SJSA1 (cell line): Measurements from ENCODE around the gene VPS45. TPM values are rescaled to one million over a fixed set of nuclear protein-coding genes. Genes with fewer than 3 reads are reported as not detected.
"Not testable (repeated sequence)": the region's sequence is repeated elsewhere in the genome, so short reads cannot be mapped to it uniquely, and the experiment has no call there.

Experiments used
- DNase-seq, 2 experiments: peaks; one replicate each; pipeline ENCODE4 v3.0.0-alpha.2; 2015 to 2020; ENCODE audit warnings: low spot score in 2 of 2, low read depth in 1 of 2
- H3K27ac ChIP-seq: fragments of 250-450 bp; sonication (Bioruptor Pico); 2 replicates; pipeline ENCODE4 v1.5.1; 2020; ENCODE audit warnings: mild to moderate bottlenecking, moderate library complexity
- H3K27me3 ChIP-seq: fragments of 250-450 bp; sonication (Bioruptor Pico); replicated peaks from 2 replicates; pipeline ENCODE4 v1.5.1; 2020; ENCODE audit warnings: mild to moderate bottlenecking, moderate library complexity
- H3K36me3 ChIP-seq: fragments of 250-450 bp; sonication (Bioruptor Pico); 2 replicates; pipeline ENCODE4 v1.5.1; 2020; ENCODE audit warnings: mild to moderate bottlenecking
- H3K4me1 ChIP-seq: fragments of 250-450 bp; sonication (Bioruptor Pico); replicated peaks from 2 replicates; pipeline ENCODE4 v1.6.1; 2021; ENCODE audit warnings: mild to moderate bottlenecking
- H3K4me3 ChIP-seq: fragments of 250-450 bp; sonication (Bioruptor Pico); 2 replicates; pipeline ENCODE4 v1.5.1; 2020; ENCODE audit warnings: mild to moderate bottlenecking
- H3K9me3 ChIP-seq: fragments of 250-450 bp; sonication (Bioruptor Pico); replicated peaks from 2 replicates; pipeline ENCODE4 v1.5.1; 2020; ENCODE audit warnings: mild to moderate bottlenecking
- total RNA-seq: library from RNA; depleted of rRNA; stranded (reverse); fragments of >200 nt; shearing (Covaris generic); gene quantifications from 2 replicates; pipeline ENCODE4 v1.2.3, GENCODE V29; 2014

Gene VPS45
- total RNA-seq, 1 experiment from 2014 or later: 54.8 TPM

DNA sequence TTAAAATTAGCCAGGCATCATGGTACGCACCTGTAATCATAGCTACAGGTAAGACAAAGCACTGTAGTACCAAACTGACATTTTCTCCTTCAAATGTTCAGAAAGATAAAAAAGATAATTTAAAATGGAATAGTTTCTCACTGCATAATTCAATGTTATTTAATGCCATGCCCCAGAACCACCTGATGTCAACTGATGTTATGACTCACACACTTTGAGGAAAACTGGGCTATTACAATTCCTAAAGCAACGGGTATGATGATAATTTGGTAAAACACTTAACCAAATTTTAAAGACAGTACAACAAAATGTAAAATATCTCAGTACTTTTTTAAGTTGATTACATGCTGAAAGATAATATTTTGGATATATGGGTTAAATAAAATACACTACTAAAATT, 59.2 kb downstream of the VPS45 start:
- DNase-seq: no peak
- Histone ChIP-seq H3K4me1 (no peaks in the 10 kb centered on the region), H3K4me3 (no peak overlapping the region), H3K36me3 (peaks cover under 1% of the 10 kb centered on the region; the same call in 1 of the 2 replicates), H3K27ac (no peak overlapping the region), H3K27me3 (no peaks in the 10 kb centered on the region), H3K9me3 (no peaks in the 10 kb centered on the region)

DNA sequence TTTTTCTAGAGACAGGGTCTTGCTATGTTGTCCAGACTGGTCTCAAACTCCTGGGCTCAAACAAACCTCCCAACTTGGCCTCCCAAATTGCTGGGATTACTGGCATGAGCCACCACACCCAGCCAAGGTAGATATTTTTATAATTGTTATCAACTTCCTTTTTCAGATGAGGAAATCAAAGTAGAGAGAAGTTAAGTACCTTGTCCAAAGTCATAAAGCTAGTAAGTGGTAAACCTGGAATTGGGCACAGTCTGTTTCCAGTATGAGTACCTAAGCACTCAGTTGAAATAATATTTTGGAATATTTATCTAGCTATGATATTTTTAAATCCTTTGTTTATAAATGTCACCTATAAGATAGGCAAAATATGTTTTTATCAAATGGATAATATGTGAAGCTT, 59.9 kb downstream of the VPS45 start:
- Histone ChIP-seq H3K27ac (no peak overlapping the region), H3K36me3 (no peaks in the 10 kb centered on the region), H3K4me3 (no peak overlapping the region), H3K4me1 (no peaks in the 10 kb centered on the region), H3K9me3 (no peaks in the 10 kb centered on the region), H3K27me3 (no peaks in the 10 kb centered on the region)
- no peak for DNase-seq

DNA sequence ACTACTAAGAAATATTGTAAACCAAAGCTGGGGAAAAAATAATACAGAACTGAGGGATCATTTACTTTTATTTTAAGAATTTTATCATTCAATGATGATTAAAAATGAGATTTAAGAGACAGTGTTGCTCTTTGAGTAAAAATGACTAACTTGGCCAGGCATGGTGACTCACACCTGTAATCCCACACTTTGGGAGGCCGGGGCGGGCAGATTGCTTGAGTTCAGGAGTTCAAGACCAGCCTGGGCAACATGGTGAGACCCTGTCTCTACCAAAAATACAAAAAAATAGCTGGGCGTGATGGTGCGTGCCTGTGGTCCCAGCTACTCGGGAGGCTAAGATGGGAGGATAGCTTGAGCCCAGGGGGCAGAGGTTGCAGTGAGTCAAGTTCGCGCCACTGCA, 60.3 kb downstream of the VPS45 start:
- no peak overlapping the region for H3K27ac ChIP-seq

DNA sequence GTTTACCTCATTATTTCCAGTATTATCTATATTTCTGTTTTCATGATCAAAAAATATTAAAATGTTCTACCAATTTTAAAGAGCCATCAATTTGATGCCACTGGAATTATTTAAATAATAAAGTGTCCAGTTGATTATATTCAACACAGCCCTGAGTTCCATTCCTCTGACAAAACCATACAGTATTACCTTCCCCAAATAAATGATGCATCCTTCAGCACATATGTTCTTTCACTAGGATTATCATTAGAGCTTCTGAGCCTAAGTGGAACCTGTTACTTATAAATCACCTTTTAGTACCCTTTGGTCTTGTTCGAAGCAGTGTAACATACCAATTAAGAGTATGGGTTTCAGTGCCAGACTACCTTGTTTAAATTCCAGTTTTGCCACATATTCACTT, 64.8 kb downstream of the VPS45 start:
- Histone ChIP-seq H3K9me3 (no peaks in the 10 kb centered on the region), H3K4me3 (no peak overlapping the region)

More for the DNA sequence above, 60.3 kb downstream of the VPS45 start:
- no peak overlapping the region for H3K4me3 ChIP-seq
- H3K27me3 ChIP-seq: no peaks in the 10 kb centered on the region
- no peaks in the 10 kb centered on the region for H3K36me3 ChIP-seq
- H3K4me1 ChIP-seq: no peaks in the 10 kb centered on the region
- DNase-seq: no peak
- H3K9me3 ChIP-seq: no peaks in the 10 kb centered on the region

DNA sequence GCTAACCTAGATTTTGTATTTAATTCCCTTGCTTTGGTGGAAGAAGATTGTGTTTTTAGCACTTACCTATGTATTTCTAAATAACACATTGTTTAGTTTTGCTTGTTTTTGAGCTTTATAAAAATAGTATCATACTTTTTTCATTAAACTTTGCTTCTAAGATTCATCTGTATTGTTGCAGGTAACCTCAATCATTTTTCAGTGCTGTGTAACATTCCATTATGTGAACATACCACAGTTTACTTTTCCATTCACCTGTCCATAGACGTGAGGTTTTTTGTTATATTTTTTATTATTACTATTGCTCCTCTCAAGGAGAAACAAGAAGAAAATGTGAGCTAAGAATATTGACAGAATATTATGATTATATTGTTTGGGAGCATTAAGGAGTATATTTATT, 67.0 kb downstream of the VPS45 start:
- DNase-seq: no peak
- no peaks in the 10 kb centered on the region for H3K9me3 ChIP-seq
- no peak overlapping the region for H3K27ac ChIP-seq
- peaks cover 6% of the 10 kb centered on the region for H3K4me1 ChIP-seq
- no peaks in the 10 kb centered on the region for H3K27me3 ChIP-seq
- no peaks in the 10 kb centered on the region; the same call in none of the 2 replicates for H3K36me3 ChIP-seq
- no peak overlapping the region for H3K4me3 ChIP-seq

More for the DNA sequence above, 64.8 kb downstream of the VPS45 start:
- Histone ChIP-seq H3K36me3 (no peaks in the 10 kb centered on the region; the same call in none of the 2 replicates), H3K4me1 (peaks cover 6% of the 10 kb centered on the region), H3K27me3 (no peaks in the 10 kb centered on the region), H3K27ac (no peak overlapping the region)
- no peak for DNase-seq

DNA sequence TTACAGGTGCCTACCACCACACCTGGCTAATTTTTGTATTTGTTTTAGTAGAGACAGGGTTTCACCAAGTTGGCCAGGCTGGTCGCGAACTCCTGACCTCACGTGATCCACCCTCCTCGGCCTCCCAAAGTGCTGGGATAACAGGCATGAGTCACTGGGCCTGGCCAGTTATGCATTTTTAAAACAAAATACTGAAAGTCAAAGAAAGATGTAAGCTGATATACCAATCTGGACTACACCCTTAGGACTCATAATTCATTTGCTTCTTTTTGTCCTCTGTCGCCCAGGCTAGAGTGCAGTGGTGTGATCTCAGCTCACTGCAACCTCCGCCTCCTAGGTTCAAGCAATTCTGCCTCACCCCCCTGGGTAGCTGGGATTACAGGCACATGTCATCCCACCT, 67.8 kb downstream of the VPS45 start:
- not testable (repeated sequence) for H3K4me1 ChIP-seq, H3K4me3 ChIP-seq, H3K9me3 ChIP-seq, H3K27ac ChIP-seq, H3K27me3 ChIP-seq, DNase-seq, H3K36me3 ChIP-seq

DNA sequence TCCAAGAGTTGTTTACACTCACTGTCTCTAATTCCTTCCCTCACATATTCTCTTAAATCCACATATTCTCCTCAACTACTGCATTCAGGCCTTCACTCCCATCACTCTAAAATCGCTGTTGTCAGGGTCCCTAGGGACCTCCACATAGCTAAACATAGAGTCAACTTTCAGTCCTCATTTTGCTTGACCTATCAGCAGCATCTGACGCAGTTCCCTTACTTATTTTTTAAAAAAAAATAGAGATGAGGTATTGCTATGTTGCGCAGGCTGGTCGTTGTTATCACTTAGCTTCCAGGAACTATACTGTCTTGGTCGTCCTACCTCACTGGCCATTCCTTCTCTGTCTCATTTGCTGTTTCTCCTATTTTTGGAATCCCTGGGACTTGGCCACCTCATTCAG, 70.5 kb downstream of the VPS45 start:
- Histone ChIP-seq H3K36me3 (no peaks in the 10 kb centered on the region; the same call in none of the 2 replicates), H3K9me3 (no peaks in the 10 kb centered on the region), H3K4me1 (peaks cover 20% of the 10 kb centered on the region), H3K4me3 (no peak overlapping the region), H3K27me3 (no peaks in the 10 kb centered on the region), H3K27ac (no peak overlapping the region)
- no peak for DNase-seq

DNA sequence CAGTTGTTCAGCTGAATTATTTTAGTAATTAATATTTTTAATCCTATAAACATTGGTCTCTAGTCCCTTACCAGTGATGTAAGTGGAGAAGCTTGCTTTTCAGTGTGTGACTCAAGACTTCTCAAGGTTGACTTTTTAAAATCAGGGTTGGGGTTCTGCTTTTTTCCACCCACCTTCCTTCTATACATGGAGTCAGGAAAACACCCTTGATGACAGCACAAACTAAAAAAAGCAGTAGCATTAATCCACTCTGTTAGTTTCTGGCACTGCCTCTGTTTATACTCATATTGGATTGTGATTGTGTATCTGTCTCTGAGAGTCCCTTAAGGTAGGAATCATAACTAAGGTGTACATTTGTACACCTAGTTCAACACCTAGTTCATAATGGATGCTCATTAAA, 73.9 kb downstream of the VPS45 start:
- Histone ChIP-seq H3K27ac (peak overlapping the region; percentile 6; the same call in 1 of the 2 replicates), H3K4me3 (no peak overlapping the region), H3K27me3 (no peaks in the 10 kb centered on the region), H3K36me3 (peaks cover 9% of the 10 kb centered on the region), H3K4me1 (peaks cover 14% of the 10 kb centered on the region), H3K9me3 (no peaks in the 10 kb centered on the region)
- DNase-seq: no peak

DNA sequence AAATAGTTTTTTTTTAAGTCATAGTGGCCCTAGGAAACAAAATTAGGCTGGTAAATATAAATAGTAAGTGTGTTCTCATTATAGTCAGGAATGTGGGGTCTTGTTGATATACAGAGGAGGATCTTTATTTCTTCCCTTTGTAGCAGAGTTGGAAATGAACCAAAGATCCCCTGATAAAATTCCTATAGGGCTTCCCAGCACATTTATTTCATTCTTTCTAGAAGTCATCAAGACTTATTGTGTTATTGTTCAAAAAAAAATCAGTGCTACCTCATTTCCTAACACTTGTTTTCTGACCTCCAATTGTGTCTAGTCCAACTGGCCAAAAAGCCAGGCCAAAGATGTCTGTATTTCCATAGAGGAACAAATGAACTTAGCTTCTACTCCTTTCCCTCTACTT, 74.5 kb downstream of the VPS45 start:
- Histone ChIP-seq H3K27me3 (no peaks in the 10 kb centered on the region), H3K27ac (0 out of 2 replicates have a peak overlapping the region, but pooled peaks have one; percentile 6), H3K4me3 (no peak overlapping the region), H3K9me3 (no peaks in the 10 kb centered on the region), H3K4me1 (peaks cover 14% of the 10 kb centered on the region), H3K36me3 (peaks cover 9% of the 10 kb centered on the region)
- no peak for DNase-seq

DNA sequence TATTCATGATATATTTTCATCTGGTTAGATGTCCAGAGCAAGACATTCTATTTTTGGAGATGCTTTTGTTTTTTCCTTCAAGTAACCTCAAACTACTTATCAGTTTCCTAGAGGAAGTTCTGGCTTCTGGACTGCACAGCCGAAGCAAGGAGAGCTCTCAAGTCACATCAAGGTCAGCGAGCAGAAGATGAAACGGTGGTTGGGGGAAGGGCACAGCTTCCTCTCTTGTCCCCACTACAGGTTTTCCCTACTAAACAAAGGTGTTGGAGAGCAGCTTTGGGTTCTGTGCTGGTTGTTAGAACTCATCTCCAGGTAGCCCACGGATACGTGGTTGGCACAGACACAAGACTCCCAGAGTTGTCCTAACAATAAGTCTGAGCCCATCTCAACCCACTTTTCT, 77.0 kb downstream of the VPS45 start:
- DNase-seq: no peak
- Histone ChIP-seq H3K9me3 (no peaks in the 10 kb centered on the region), H3K4me3 (no peak overlapping the region), H3K36me3 (peaks cover 13% of the 10 kb centered on the region), H3K27me3 (no peaks in the 10 kb centered on the region), H3K4me1 (peaks cover 27% of the 10 kb centered on the region), H3K27ac (no peak overlapping the region)

DNA sequence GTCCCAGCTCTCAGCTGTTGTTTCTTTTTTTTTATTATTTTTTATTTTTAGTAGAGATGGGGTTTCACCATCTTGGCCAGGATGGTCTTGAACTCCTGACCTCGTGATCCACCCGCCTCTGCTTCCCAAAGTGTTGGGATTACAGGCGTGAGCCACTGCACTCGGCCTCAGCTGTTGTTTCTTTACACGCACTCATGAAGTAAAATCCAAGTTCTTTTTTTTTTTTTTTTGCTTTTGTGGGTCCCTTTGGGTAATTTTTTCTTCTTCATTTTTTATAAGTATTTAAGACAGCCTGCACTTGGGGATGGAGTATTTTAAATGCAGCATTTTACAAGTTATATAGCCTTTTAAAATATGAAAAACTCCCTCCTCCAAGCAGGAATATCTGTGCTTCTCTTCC, 78.4 kb downstream of the VPS45 start:
- H3K27ac ChIP-seq, H3K4me3 ChIP-seq, DNase-seq, H3K27me3 ChIP-seq, H3K9me3 ChIP-seq: not testable (repeated sequence)
- Histone ChIP-seq H3K4me1 (peaks cover 27% of the 10 kb centered on the region), H3K36me3 (peaks cover 21% of the 10 kb centered on the region)

DNA sequence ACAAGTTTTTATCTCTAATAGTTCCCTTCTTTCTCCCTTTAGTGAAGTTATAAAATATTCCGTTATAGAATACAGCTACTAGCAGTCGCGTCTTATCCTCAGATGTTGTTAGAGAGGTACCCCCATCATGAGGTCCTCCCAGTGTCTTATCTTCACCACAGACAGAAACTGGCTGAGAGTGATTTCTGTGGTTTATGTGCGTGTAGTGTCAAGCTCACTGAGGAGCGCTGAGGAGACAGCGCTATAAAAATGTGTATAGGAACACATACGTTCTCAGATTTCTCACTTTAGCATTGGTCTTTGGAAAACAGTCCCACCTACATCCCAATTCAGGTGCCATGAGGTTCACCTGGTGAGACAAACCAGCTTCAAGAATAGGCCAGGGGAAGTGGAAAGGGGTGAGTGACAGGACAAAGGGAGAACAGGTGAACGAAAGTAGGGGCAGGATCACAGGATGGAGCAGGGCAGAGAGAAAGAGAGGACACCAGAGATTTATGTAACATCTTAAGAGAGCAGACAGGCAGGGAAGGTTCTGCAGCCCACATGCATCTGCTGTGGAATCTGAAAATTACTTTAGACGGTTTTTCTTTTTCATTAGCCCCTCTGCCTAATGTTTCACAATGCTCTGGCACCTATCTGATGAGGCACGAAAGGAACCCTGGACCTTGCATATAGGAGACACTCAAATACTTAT, 79.4 kb downstream of the VPS45 start:
- Histone ChIP-seq H3K4me3 (no peak overlapping the region), H3K9me3 (no peaks in the 10 kb centered on the region), H3K36me3 (peaks cover 31% of the 10 kb centered on the region), H3K27me3 (no peaks in the 10 kb centered on the region), H3K27ac (no peak overlapping the region), H3K4me1 (peaks cover 30% of the 10 kb centered on the region)
- no peak for DNase-seq

DNA sequence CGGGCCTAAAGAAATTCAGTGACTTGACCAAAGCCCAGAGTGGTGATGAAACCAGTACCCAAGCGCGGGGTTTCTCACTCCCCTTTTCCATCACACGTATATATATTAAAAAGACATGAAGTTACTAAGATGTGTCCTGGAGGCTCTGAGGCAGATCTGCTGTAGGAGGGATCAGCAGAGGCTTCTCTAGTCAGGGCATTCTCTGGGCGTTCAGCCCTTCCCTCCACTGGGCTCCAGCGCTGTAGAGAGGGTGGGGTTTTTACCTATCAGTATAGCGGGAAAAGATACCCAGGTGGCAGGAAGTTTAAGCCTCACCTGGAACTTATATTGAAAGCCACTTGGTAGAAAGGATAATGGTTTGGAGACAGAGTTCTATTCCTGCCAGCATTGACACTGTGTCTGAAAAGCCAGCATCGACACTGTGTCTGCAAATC, 81.3 kb downstream of the VPS45 start:
- peak overlapping the region; percentile 75 for H3K4me3 ChIP-seq
- DNase-seq: no peak
- H3K27me3 ChIP-seq: no peaks in the 10 kb centered on the region

DNA sequence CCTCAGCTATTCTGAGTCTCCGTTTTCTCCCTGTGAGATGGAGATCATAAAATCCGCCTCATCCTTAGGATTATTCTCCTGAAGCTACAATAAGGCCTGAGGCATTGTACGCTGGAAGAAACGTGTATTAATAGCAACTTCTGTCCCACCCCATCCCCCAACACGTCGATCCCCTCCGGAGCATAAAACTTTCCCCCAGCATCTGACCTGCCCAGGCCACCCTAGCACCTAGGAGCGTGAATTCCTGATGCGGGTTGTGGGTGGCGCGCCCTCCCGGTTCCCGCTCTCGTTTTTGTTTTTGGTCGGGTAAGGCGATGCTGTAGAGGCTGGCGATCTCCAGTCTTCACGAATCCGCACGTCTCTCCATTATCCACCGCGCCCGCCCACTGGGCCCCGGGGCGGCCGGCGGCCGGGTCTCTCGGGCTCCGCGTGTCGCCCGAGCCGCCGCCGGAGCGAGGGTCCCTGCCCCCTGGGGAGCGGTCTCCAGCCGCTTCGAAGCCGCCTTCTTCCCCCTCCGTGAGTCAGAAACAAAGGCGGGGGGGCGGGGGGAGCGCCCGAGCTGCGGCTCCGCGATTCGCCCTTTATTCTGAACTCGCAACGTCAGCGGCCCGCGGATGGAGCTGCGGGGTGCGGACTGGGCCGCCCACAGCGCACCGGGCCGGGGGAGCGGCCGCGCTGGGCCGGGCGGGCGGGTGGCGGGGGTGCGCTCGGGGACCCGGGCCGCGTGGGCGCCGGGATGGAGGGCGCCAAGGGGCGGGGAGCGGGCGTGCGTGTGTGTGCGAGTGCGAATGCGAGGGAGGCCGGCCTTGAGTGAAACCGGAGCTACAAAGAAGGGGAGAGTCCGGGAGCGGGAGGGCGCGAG, 81.9 kb downstream of the VPS45 start, which contains the start of gene PLEKHO1:
Gene PLEKHO1 (plus strand): TSS at position 646 of the 862 bp plus-strand sequence. CDS start 342 bp downstream, outside the sequence.
- H3K4me1 ChIP-seq: peaks cover 38% of the 10 kb centered on the region
- H3K27ac ChIP-seq: peak within 1 kb of the TSS; percentile 87
- no peaks in the 10 kb centered on the region for H3K9me3 ChIP-seq
- DNase-seq: peak; percentile 88 to 91
- H3K36me3 ChIP-seq: peaks cover 55% of the 10 kb centered on the region
- H3K4me3 ChIP-seq: peak within 1 kb of the TSS; percentile 75
- no peaks in the 10 kb centered on the region for H3K27me3 ChIP-seq

More for the DNA sequence above, 81.3 kb downstream of the VPS45 start:
- H3K36me3 ChIP-seq: peaks cover 48% of the 10 kb centered on the region
- peak overlapping the region; percentile 87 for H3K27ac ChIP-seq
- no peaks in the 10 kb centered on the region for H3K9me3 ChIP-seq
- H3K4me1 ChIP-seq: peaks cover 38% of the 10 kb centered on the region
